Neuronal stem cell (in vitro differentiated cells): ENCODE data around the gene AFM.

Source experiments
- DNase-seq: peaks from one replicate; pipeline ENCODE4 v3.0.0-alpha.2; 2013; ENCODE audit warnings: low spot score
- H2AFZ ChIP-seq: one replicate; pipeline ENCODE4 v1.6.1; 2013; ENCODE audit warnings: mild to moderate bottlenecking, low read length, inconsistent platforms
- H2AK5ac ChIP-seq: 2 replicates; pipeline ENCODE4 v1.6.1; 2013; ENCODE audit warnings: low read depth, mild to moderate bottlenecking, inconsistent platforms, low read length, moderate library complexity, mixed read lengths
- H2BK120ac ChIP-seq: 2 replicates; pipeline ENCODE4 v1.6.1; 2013; ENCODE audit warnings: low read depth, mild to moderate bottlenecking, inconsistent platforms, low read length, moderate library complexity, mixed read lengths
- H2BK12ac ChIP-seq: one replicate; pipeline ENCODE4 v1.6.1; 2013; ENCODE audit warnings: low read length, inconsistent platforms
- H2BK15ac ChIP-seq: 2 replicates; pipeline ENCODE4 v1.6.1; 2013; ENCODE audit warnings: mild to moderate bottlenecking, low read length, inconsistent platforms, mixed read lengths
- H2BK5ac ChIP-seq: one replicate; pipeline ENCODE4 v1.6.1; 2013; ENCODE audit warnings: inconsistent platforms, mild to moderate bottlenecking, low read length, moderate library complexity
- H3K14ac ChIP-seq: one replicate; pipeline ENCODE4 v1.6.1; 2013; ENCODE audit warnings: low read length, inconsistent platforms
- H3K18ac ChIP-seq: 2 replicates; pipeline ENCODE4 v1.6.1; 2013; ENCODE audit warnings: low read length, inconsistent platforms
- H3K23ac ChIP-seq: 2 replicates; pipeline ENCODE4 v1.6.1; 2013; ENCODE audit warnings: low read depth, mild to moderate bottlenecking, mixed read lengths, low read length, inconsistent platforms; ENCODE audit not compliant: poor library complexity
- H3K27ac ChIP-seq: replicated peaks from 3 replicates; pipeline ENCODE4 v1.5.1; 2013; ENCODE audit warnings: low read length, inconsistent platforms
- H3K27me3 ChIP-seq, 3 experiments: 2 replicates each; pipeline ENCODE4 v1.6.1; 2013; ENCODE audit warnings: low read length in 3 of 3, mild to moderate bottlenecking in 2 of 3, inconsistent platforms in 1 of 3, low read depth in 1 of 3, mixed read lengths in 1 of 3, moderate library complexity in 1 of 3; ENCODE audit not compliant: control insufficient read depth in 3 of 3, insufficient read depth in 3 of 3
- H3K36me3 ChIP-seq, 2 donors: replicated peaks in 1 of 2; 2 replicates each; pipeline ENCODE4 v1.6.1; 2013; ENCODE audit warnings: low read length in 2 of 2; ENCODE audit not compliant: control insufficient read depth in 2 of 2, insufficient read depth in 2 of 2
- H3K4ac ChIP-seq: 2 replicates; pipeline ENCODE4 v1.6.1; 2013; ENCODE audit warnings: inconsistent platforms, mild to moderate bottlenecking, low read length, moderate library complexity
- H3K4me1 ChIP-seq, 2 donors: 1 replicate in 1 of 2; 2 replicates in 1 of 2; pipeline ENCODE4 v1.6.1; 2013; ENCODE audit warnings: low read length in 2 of 2, low read depth in 1 of 2; ENCODE audit not compliant: control insufficient read depth in 2 of 2, insufficient read depth in 1 of 2
- H3K4me2 ChIP-seq: one replicate; pipeline ENCODE4 v1.6.1; 2013; ENCODE audit warnings: mild to moderate bottlenecking, low read length, inconsistent platforms; ENCODE audit not compliant: insufficient read depth, poor library complexity, severe bottlenecking
- H3K4me3 ChIP-seq, 2 donors: 2 replicates each; pipeline ENCODE4 v1.5.1; 2013; ENCODE audit warnings: low read length in 2 of 2, mild to moderate bottlenecking in 2 of 2, inconsistent platforms in 1 of 2, moderate library complexity in 1 of 2
- H3K79me1 ChIP-seq: one replicate; pipeline ENCODE4 v1.6.1; 2013; ENCODE audit warnings: low read depth, mild to moderate bottlenecking, inconsistent platforms, low read length, moderate library complexity
- H3K9ac ChIP-seq: one replicate; pipeline ENCODE4 v1.6.1; 2013; ENCODE audit warnings: mild to moderate bottlenecking, low read depth, low read length, inconsistent platforms; ENCODE audit not compliant: poor library complexity
- H3K9me3 ChIP-seq, 2 donors: replicated peaks in 1 of 2; 2 replicates each; pipeline versions ENCODE3 to v1.6.1; 2013; ENCODE audit warnings: low read length in 2 of 2, mild to moderate bottlenecking in 2 of 2, inconsistent platforms in 1 of 2, low read depth in 1 of 2, mixed read lengths in 1 of 2, moderate library complexity in 1 of 2; ENCODE audit not compliant: control insufficient read depth in 2 of 2, insufficient read depth in 1 of 2
- H4K8ac ChIP-seq: one replicate; pipeline ENCODE4 v1.6.1; 2013; ENCODE audit warnings: low read depth, mild to moderate bottlenecking, inconsistent platforms, low read length, moderate library complexity
- H4K91ac ChIP-seq: one replicate; pipeline ENCODE4 v1.6.1; 2013; ENCODE audit warnings: low read length, low read depth, mild to moderate bottlenecking, inconsistent platforms; ENCODE audit not compliant: poor library complexity
- WGBS, 2 donors: extraction: QIAGEN DNeasy Blood & Tissue Kit; methylation state at CpG; one replicate each; pipeline ENCODE4 v1.1.7; 2013; ENCODE audit warnings: missing lambda C conversion rate in 2 of 2, mixed read lengths in 1 of 2; ENCODE audit not compliant: insufficient read length in 2 of 2, insufficient replicate concordance in 1 of 2; ENCODE audit errors: extremely low coverage in 2 of 2; 5-methylcytosine and 5-hydroxymethylcytosine counted together

The AFM gene

DNA sequence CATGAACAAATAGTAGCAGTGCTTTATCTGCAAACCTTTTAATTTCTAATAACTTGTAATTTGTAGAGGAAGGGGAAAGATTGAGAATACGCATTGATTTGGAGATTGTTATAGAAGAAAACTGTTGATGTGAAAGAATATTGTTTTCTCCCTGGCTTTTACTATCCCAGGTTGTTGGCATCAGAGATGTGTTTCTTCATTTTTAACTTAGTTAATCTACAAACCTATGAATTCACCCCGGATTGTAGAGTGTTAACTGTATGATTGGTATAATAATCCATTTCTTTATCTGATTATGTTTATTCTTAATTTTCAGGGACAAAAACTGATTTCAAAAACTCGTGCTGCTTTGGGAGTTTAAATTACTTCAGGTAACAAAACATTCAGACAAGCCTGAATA, 26.6 kb upstream of the AFM start:
- Histone ChIP-seq H2AFZ (no peak overlapping the region), H3K14ac (no peak overlapping the region), H4K91ac (no peak overlapping the region), H2BK12ac (no peak overlapping the region), H2AK5ac (no peak overlapping the region), H2BK120ac (no peak overlapping the region), H3K18ac (no peak overlapping the region), H3K9ac (no peak overlapping the region), H2BK15ac (no peak overlapping the region), H3K4me1 (peaks cover 5 to 8% of the 10 kb centered on the region in 2 donors), H3K4ac (no peak overlapping the region), H3K4me2 (no peak overlapping the region), H3K27me3 (peaks cover 0 to 5% (median 0%) of the 10 kb centered on the region in 3 experiments), H3K9me3 (no peaks in the 10 kb centered on the region), H4K8ac (no peak overlapping the region), H3K27ac (no peak overlapping the region), H3K36me3 (no peaks in the 10 kb centered on the region), H3K23ac (no peak overlapping the region), H3K4me3 (no peak overlapping the region), H3K79me1 (no peaks in the 10 kb centered on the region), H2BK5ac (no peak overlapping the region)
- DNase-seq, result no peak
- WGBS, 2 donors, result 100% methylated on average over 1 of the region's 3 CpGs; no CpG with 5 or more reads in 1 of the 2 donors

DNA sequence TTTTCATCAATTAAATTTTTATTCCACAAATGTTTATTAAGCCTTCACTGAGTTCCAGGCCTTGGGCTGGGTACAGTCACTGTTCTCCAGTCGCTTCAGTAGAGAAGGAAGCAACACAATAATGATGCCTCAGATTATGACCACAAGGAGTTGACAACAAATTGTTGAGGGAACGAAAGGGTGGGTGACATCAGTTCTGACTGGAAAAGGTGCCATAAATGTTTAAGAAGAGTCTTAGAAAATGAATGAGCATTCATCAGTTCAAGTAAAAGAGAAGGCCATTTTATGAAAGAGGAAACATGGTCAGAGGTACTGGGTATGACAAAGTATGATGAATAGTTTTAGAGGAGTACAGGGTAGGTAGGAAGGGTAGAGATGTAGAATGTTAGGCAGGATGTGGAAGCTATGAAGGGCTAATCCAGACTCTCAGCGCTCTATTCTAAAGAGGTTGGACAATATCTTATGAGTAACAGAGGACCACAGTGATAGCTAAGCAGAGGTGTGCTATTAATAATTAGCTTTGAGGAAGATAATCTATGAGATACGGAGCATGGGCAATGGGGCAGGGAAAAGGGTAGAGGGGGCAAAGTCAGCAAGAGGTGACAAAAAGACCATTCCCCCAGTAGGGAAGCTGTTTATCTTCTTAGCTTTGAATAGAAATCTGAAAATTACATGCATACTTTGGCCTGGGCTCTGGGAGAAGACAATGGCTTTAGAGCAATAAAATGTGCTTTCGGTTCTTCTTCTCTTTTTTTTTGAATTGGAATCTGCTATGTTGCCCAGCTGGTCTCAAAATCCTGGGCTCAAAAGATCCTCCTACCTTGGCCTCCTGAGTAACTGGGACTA, 25.1 kb upstream of the AFM start:
- Histone ChIP-seq H3K79me1 (no peaks in the 10 kb centered on the region), H3K14ac (no peak overlapping the region), H4K8ac (no peak overlapping the region), H3K23ac (no peak overlapping the region), H2BK120ac (no peak overlapping the region), H3K9me3 (no peaks in the 10 kb centered on the region), H2BK12ac (no peak overlapping the region), H3K27ac (no peak overlapping the region), H2BK5ac (no peak overlapping the region), H3K36me3 (no peaks in the 10 kb centered on the region), H3K18ac (no peak overlapping the region), H2AK5ac (no peak overlapping the region), H4K91ac (no peak overlapping the region), H3K4me2 (no peak overlapping the region), H3K27me3 (peaks cover 0 to 2% (median 0%) of the 10 kb centered on the region in 3 experiments), H2AFZ (no peak overlapping the region), H3K4me1 (peaks cover 0 to 4% of the 10 kb centered on the region in 2 donors), H3K4ac (no peak overlapping the region), H2BK15ac (no peak overlapping the region), H3K4me3 (no peak overlapping the region), H3K9ac (no peak overlapping the region)
- no CpG with 5 or more reads among the region's 5 CpGs for WGBS, 2 donors
- DNase-seq, result no peak

DNA sequence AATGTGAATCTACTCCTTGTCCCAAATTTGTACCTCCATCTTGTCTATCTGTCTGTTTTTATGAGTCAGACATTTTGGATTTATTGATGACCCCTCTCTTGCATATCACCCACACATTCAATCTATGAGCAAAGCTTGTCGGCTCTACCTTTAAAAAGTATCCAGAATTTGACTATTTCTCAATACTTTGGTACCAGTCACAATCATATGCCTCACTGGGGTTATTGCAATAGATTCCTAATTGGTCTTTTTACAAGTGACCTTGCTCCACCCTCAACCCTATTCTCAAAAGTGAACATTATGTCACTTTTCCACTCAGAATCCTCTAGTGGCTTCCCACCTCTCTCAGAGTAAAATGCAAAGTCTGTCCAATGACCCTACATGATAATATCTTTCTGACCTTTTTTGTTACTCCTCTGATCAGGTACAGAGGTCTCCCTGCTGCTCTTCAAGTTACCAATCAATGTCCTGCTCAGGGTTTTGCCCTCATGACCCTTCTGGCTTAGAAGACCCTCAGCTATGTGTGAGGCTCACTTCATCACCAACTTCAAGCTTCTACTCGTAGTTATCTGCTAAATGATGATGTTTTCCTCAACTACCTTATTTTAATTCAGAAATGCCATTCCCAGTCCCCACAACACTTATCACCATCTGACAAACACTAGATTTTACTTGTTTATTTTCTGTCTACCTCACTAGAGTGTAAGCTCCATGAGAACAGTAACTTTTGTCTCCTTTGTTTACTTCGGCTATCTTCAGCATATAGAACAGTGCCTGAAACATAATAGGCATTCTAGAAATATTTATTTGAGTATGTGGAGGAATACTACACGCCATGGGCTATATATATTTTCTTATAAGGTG, 23.1 kb upstream of the AFM start:
- H3K79me1 ChIP-seq, result no peaks in the 10 kb centered on the region
- H3K18ac ChIP-seq, result no peak overlapping the region
- H2BK12ac ChIP-seq, result no peak overlapping the region
- H2BK5ac ChIP-seq, result no peak overlapping the region
- H3K27me3 ChIP-seq, result peaks cover 0 to 2% (median 0%) of the 10 kb centered on the region in 3 experiments
- H4K8ac ChIP-seq, result no peak overlapping the region
- no peak overlapping the region for H3K23ac ChIP-seq
- H3K4me3 ChIP-seq, result no peak overlapping the region
- H3K27ac ChIP-seq, result no peak overlapping the region
- H3K36me3 ChIP-seq, result no peaks in the 10 kb centered on the region
- no peak overlapping the region for H2AFZ ChIP-seq
- H3K4me1 ChIP-seq, result peaks cover 0 to under 1% of the 10 kb centered on the region in 2 donors
- H2AK5ac ChIP-seq, result no peak overlapping the region
- H2BK15ac ChIP-seq, result no peak overlapping the region
- no peak overlapping the region for H2BK120ac ChIP-seq
- no peak overlapping the region for H3K4ac ChIP-seq
- H3K4me2 ChIP-seq, result no peak overlapping the region
- whole genome bisulfite sequencing, 2 donors, result no CpG with 5 or more reads among the region's 4 CpGs
- no peak overlapping the region for H3K14ac ChIP-seq
- peaks cover 0 to 3% of the 10 kb centered on the region in 2 donors for H3K9me3 ChIP-seq
- no peak overlapping the region for H4K91ac ChIP-seq
- DNase-seq, result no peak
- H3K9ac ChIP-seq, result no peak overlapping the region

DNA sequence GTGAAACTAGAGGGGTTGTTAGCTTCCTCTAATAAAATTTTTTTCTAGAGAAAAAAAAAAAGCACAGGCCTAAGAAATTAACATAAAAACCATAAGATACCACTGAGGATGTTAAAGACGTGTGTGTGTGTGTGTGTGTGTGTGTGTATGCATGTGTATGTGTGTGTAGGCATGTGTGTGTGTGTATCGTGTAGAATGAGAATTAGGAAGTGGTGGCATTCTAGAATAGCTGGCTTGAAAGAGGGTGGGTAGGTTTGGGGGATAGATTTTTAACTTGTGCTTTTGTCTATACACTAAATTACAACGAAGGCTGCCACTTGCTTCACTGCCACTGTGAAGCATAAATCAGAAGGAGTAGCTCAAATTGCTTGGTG, 22.5 kb upstream of the AFM start:
- H3K4me1 ChIP-seq, result no peaks in the 10 kb centered on the region
- H3K14ac ChIP-seq, result no peak overlapping the region
- H3K9ac ChIP-seq, result no peak overlapping the region
- H3K4me3 ChIP-seq, result no peak overlapping the region
- no peak overlapping the region for H2BK15ac ChIP-seq
- no peak overlapping the region for H3K4ac ChIP-seq
- H3K9me3 ChIP-seq, result peaks cover 0 to 3% of the 10 kb centered on the region in 2 donors
- no peak overlapping the region for H2AK5ac ChIP-seq
- H3K27me3 ChIP-seq, result peaks cover 0 to 2% (median 0%) of the 10 kb centered on the region in 3 experiments
- no peak overlapping the region for H4K91ac ChIP-seq
- no peak overlapping the region for H3K27ac ChIP-seq
- H3K18ac ChIP-seq, result no peak overlapping the region
- no peak overlapping the region for H3K4me2 ChIP-seq
- no peak for DNase-seq
- H4K8ac ChIP-seq, result no peak overlapping the region
- no peaks in the 10 kb centered on the region for H3K36me3 ChIP-seq
- no peak overlapping the region for H2BK120ac ChIP-seq
- H3K79me1 ChIP-seq, result no peaks in the 10 kb centered on the region
- H2AFZ ChIP-seq, result no peak overlapping the region
- H2BK12ac ChIP-seq, result no peak overlapping the region
- WGBS, 2 donors, result 100% methylated on average over 1 of the region's 3 CpGs; no CpG with 5 or more reads in 1 of the 2 donors
- H3K23ac ChIP-seq, result no peak overlapping the region
- no peak overlapping the region for H2BK5ac ChIP-seq
